Hindlimb muscle (tissue), 1 donor: ENCODE data around the gene RPL19. TPM values are rescaled to one million over a fixed set of nuclear protein-coding genes. Genes with fewer than 3 reads are reported as not detected.
"Not testable (repeated sequence)": the region's sequence is repeated elsewhere in the genome, so short reads cannot be mapped to it uniquely, and the experiment has no call there.

ENCODE experiments used
- DNase-seq: peaks from one replicate; pipeline ENCODE4 v3.0.0-alpha.2; 2013
- polyA plus RNA-seq: library from polyadenylated mRNA; unstranded; fragments of 120-200 nt; gene quantifications from one replicate; pipeline ENCODE4 v1.2.1, GENCODE V29; 2013; ENCODE audit not compliant: insufficient read length

Gene RPL19
- polyA plus RNA-seq, 1 donor: 2,704 TPM

GRCh38 chr17:39244600-39245570 is 44.8 kb downstream of the RPL19 start:
- peak; percentile 84 for DNase-seq

- no peak for DNase-seq
Measured at GRCh38 chr17:39246274-39246673, 46.2 kb downstream of the RPL19 start.

GRCh38 chr17:39250076-39250475 is 50.0 kb downstream of the RPL19 start:
- not testable (repeated sequence) for DNase-seq

GRCh38 chr17:39251997-39252396 is 51.9 kb downstream of the RPL19 start:
- DNase-seq: no peak

GRCh38 chr17:39252788-39253460 is 52.8 kb downstream of the RPL19 start:
- DNase-seq: no peak

Other genes starting within 250 kb of the RPL19 start
- gene FBXO47, start 232.9 kb upstream of the RPL19 start, polyA plus RNA-seq: not detected
- 9.3 TPM for gene PLXDC1, start 48.6 kb upstream of the RPL19 start, polyA plus RNA-seq
- gene ARL5C, start 34.1 kb upstream of the RPL19 start, polyA plus RNA-seq: not detected
- gene CACNB1, start 2.6 kb upstream of the RPL19 start, polyA plus RNA-seq: 259 TPM
- gene STAC2, start 25.7 kb downstream of the RPL19 start, polyA plus RNA-seq: 0.25 TPM
- 7.5 TPM for gene FBXL20, start 201.3 kb downstream of the RPL19 start, polyA plus RNA-seq